Measurements from ENCODE around the gene SLC9A9.
A peak's percentile ranks its signal among the peaks of the same experiment; 100 is the strongest.
"Not testable (repeated sequence)": the region's sequence is repeated elsewhere in the genome, so short reads cannot be mapped to it uniquely, and the experiment has no call there.

The SLC9A9 gene

GRCh38 chr3:143536817-143537535, 311.3 kb downstream of the SLC9A9 start:
- no peaks in the 10 kb centered on the region for H3K36me3 ChIP-seq (ENCODE audit: control insufficient read depth in 1 of 2, insufficient read depth in 2 of 2, low read length in 2 of 2)
- H3K27ac ChIP-seq (ENCODE audit: low read length), result no peak overlapping the region
- H3K27me3 ChIP-seq (ENCODE audit: low read depth, low read length), result no peaks in the 10 kb centered on the region
- H3K4me1 ChIP-seq (ENCODE audit: control insufficient read depth in 1 of 2, insufficient read depth in 2 of 2, low read length in 2 of 2), result peaks cover 4 to 20% of the 10 kb centered on the region in 2 donors
- no peak overlapping the region for H3K4me3 ChIP-seq (ENCODE audit: low read depth in 1 of 2, low read length in 2 of 2)
- no peaks in the 10 kb centered on the region for H3K9me3 ChIP-seq (ENCODE audit: control insufficient read depth in 1 of 2, low read length in 2 of 2)

- no peaks in the 10 kb centered on the region for H3K9me3 ChIP-seq (ENCODE audit: control insufficient read depth in 1 of 2, low read length in 2 of 2)
- H3K36me3 ChIP-seq (ENCODE audit: control insufficient read depth in 1 of 2, insufficient read depth in 2 of 2, low read length in 2 of 2), result no peaks in the 10 kb centered on the region
- no peak overlapping the region for H3K27ac ChIP-seq (ENCODE audit: low read length)
- peak overlapping the region in 1 of 2 donors; percentile 13 for H3K4me3 ChIP-seq (ENCODE audit: low read depth in 1 of 2, low read length in 2 of 2)
- peaks cover 4 to 20% of the 10 kb centered on the region in 2 donors for H3K4me1 ChIP-seq (ENCODE audit: control insufficient read depth in 1 of 2, insufficient read depth in 2 of 2, low read length in 2 of 2)
- no peaks in the 10 kb centered on the region for H3K27me3 ChIP-seq (ENCODE audit: low read depth, low read length)
Measured at GRCh38 chr3:143535994-143536784, 312.1 kb downstream of the SLC9A9 start.

- Histone ChIP-seq H3K4me1 (ENCODE audit: control insufficient read depth in 1 of 2, insufficient read depth in 2 of 2, low read length in 2 of 2) (peaks cover 4 to 23% of the 10 kb centered on the region in 2 donors), H3K27ac (ENCODE audit: low read length) (no peak overlapping the region), H3K36me3 (ENCODE audit: control insufficient read depth in 1 of 2, insufficient read depth in 2 of 2, low read length in 2 of 2) (no peaks in the 10 kb centered on the region), H3K27me3 (ENCODE audit: low read depth, low read length) (no peaks in the 10 kb centered on the region), H3K4me3 (ENCODE audit: low read depth in 1 of 2, low read length in 2 of 2) (no peak overlapping the region), H3K9me3 (ENCODE audit: control insufficient read depth in 1 of 2, low read length in 2 of 2) (no peaks in the 10 kb centered on the region)
Measured at GRCh38 chr3:143533391-143533790, 314.9 kb downstream of the SLC9A9 start.

GRCh38 chr3:143532091-143532490, 316.2 kb downstream of the SLC9A9 start:
- H3K4me3 ChIP-seq (ENCODE audit: low read depth in 1 of 2, low read length in 2 of 2), result no peak overlapping the region
- no peak overlapping the region for H3K27ac ChIP-seq (ENCODE audit: low read length)
- H3K27me3 ChIP-seq (ENCODE audit: low read depth, low read length), result no peaks in the 10 kb centered on the region
- H3K36me3 ChIP-seq (ENCODE audit: control insufficient read depth in 1 of 2, insufficient read depth in 2 of 2, low read length in 2 of 2), result no peaks in the 10 kb centered on the region
- H3K4me1 ChIP-seq (ENCODE audit: control insufficient read depth in 1 of 2, insufficient read depth in 2 of 2, low read length in 2 of 2), result peaks cover 4 to 11% of the 10 kb centered on the region in 2 donors
- no peaks in the 10 kb centered on the region for H3K9me3 ChIP-seq (ENCODE audit: control insufficient read depth in 1 of 2, low read length in 2 of 2)

GRCh38 chr3:143531101-143531500, 317.2 kb downstream of the SLC9A9 start:
- Histone ChIP-seq H3K4me3 (ENCODE audit: low read depth in 1 of 2, low read length in 2 of 2) (no peak overlapping the region), H3K9me3 (ENCODE audit: control insufficient read depth in 1 of 2, low read length in 2 of 2) (no peaks in the 10 kb centered on the region), H3K27ac (ENCODE audit: low read length) (no peak overlapping the region), H3K4me1 (ENCODE audit: control insufficient read depth in 1 of 2, insufficient read depth in 2 of 2, low read length in 2 of 2) (peaks cover 0 to 6% of the 10 kb centered on the region in 2 donors), H3K27me3 (ENCODE audit: low read depth, low read length) (no peaks in the 10 kb centered on the region), H3K36me3 (ENCODE audit: control insufficient read depth in 1 of 2, insufficient read depth in 2 of 2, low read length in 2 of 2) (no peaks in the 10 kb centered on the region)

- Histone ChIP-seq H3K4me3 (ENCODE audit: low read depth in 1 of 2, low read length in 2 of 2) (no peak overlapping the region), H3K27me3 (ENCODE audit: low read depth, low read length) (no peaks in the 10 kb centered on the region), H3K36me3 (ENCODE audit: control insufficient read depth in 1 of 2, insufficient read depth in 2 of 2, low read length in 2 of 2) (no peaks in the 10 kb centered on the region), H3K9me3 (ENCODE audit: control insufficient read depth in 1 of 2, low read length in 2 of 2) (no peaks in the 10 kb centered on the region), H3K4me1 (ENCODE audit: control insufficient read depth in 1 of 2, insufficient read depth in 2 of 2, low read length in 2 of 2) (peaks cover 0 to 6% of the 10 kb centered on the region in 2 donors), H3K27ac (ENCODE audit: low read length) (no peak overlapping the region)
Measured at GRCh38 chr3:143529798-143530197, 318.5 kb downstream of the SLC9A9 start.

GRCh38 chr3:143529018-143529478, 319.2 kb downstream of the SLC9A9 start:
- no peaks in the 10 kb centered on the region for H3K27me3 ChIP-seq (ENCODE audit: low read depth, low read length)
- H3K27ac ChIP-seq (ENCODE audit: low read length), result no peak overlapping the region
- H3K4me3 ChIP-seq (ENCODE audit: low read depth in 1 of 2, low read length in 2 of 2), result no peak overlapping the region
- H3K4me1 ChIP-seq (ENCODE audit: control insufficient read depth in 1 of 2, insufficient read depth in 2 of 2, low read length in 2 of 2), result peaks cover 0 to 6% of the 10 kb centered on the region in 2 donors
- no peaks in the 10 kb centered on the region for H3K36me3 ChIP-seq (ENCODE audit: control insufficient read depth in 1 of 2, insufficient read depth in 2 of 2, low read length in 2 of 2)
- H3K9me3 ChIP-seq (ENCODE audit: control insufficient read depth in 1 of 2, low read length in 2 of 2), result no peaks in the 10 kb centered on the region

- Histone ChIP-seq H3K4me1 (ENCODE audit: control insufficient read depth in 1 of 2, insufficient read depth in 2 of 2, low read length in 2 of 2) (peaks cover 0 to 6% of the 10 kb centered on the region in 2 donors), H3K4me3 (ENCODE audit: low read depth in 1 of 2, low read length in 2 of 2) (no peak overlapping the region), H3K36me3 (ENCODE audit: control insufficient read depth in 1 of 2, insufficient read depth in 2 of 2, low read length in 2 of 2) (no peaks in the 10 kb centered on the region), H3K27me3 (ENCODE audit: low read depth, low read length) (no peaks in the 10 kb centered on the region), H3K27ac (ENCODE audit: low read length) (no peak overlapping the region), H3K9me3 (ENCODE audit: control insufficient read depth in 1 of 2, low read length in 2 of 2) (no peaks in the 10 kb centered on the region)
Measured at GRCh38 chr3:143526011-143526545, 322.2 kb downstream of the SLC9A9 start.

GRCh38 chr3:143525408-143525807, 322.9 kb downstream of the SLC9A9 start:
- Histone ChIP-seq H3K4me1 (ENCODE audit: control insufficient read depth in 1 of 2, insufficient read depth in 2 of 2, low read length in 2 of 2) (peaks cover 0 to 6% of the 10 kb centered on the region in 2 donors), H3K9me3 (ENCODE audit: control insufficient read depth in 1 of 2, low read length in 2 of 2) (no peaks in the 10 kb centered on the region), H3K4me3 (ENCODE audit: low read depth in 1 of 2, low read length in 2 of 2) (no peak overlapping the region), H3K36me3 (ENCODE audit: control insufficient read depth in 1 of 2, insufficient read depth in 2 of 2, low read length in 2 of 2) (no peaks in the 10 kb centered on the region), H3K27me3 (ENCODE audit: low read depth, low read length) (no peaks in the 10 kb centered on the region), H3K27ac (ENCODE audit: low read length) (no peak overlapping the region)

- H3K4me1 ChIP-seq (ENCODE audit: control insufficient read depth in 1 of 2, insufficient read depth in 2 of 2, low read length in 2 of 2), result no peaks in the 10 kb centered on the region
Measured at GRCh38 chr3:143521803-143522202, 326.5 kb downstream of the SLC9A9 start.

GRCh38 chr3:143517131-143517530, 331.1 kb downstream of the SLC9A9 start:
- H3K27ac ChIP-seq (ENCODE audit: low read length); H3K27me3 ChIP-seq (ENCODE audit: low read depth, low read length); H3K9me3 ChIP-seq (ENCODE audit: control insufficient read depth in 1 of 2, low read length in 2 of 2); H3K4me1 ChIP-seq (ENCODE audit: control insufficient read depth in 1 of 2, insufficient read depth in 2 of 2, low read length in 2 of 2); H3K36me3 ChIP-seq (ENCODE audit: control insufficient read depth in 1 of 2, insufficient read depth in 2 of 2, low read length in 2 of 2); H3K4me3 ChIP-seq (ENCODE audit: low read depth in 1 of 2, low read length in 2 of 2): not testable (repeated sequence)

More at GRCh38 chr3:143521803-143522202, 326.5 kb downstream of the SLC9A9 start:
- H3K27me3 ChIP-seq (ENCODE audit: low read depth, low read length), result no peaks in the 10 kb centered on the region
- no peak overlapping the region for H3K27ac ChIP-seq (ENCODE audit: low read length)
- H3K4me3 ChIP-seq (ENCODE audit: low read depth in 1 of 2, low read length in 2 of 2), result no peak overlapping the region
- no peaks in the 10 kb centered on the region for H3K9me3 ChIP-seq (ENCODE audit: control insufficient read depth in 1 of 2, low read length in 2 of 2)
- H3K36me3 ChIP-seq (ENCODE audit: control insufficient read depth in 1 of 2, insufficient read depth in 2 of 2, low read length in 2 of 2), result no peaks in the 10 kb centered on the region
